ENCODE results near the gene GALC.

DNA sequence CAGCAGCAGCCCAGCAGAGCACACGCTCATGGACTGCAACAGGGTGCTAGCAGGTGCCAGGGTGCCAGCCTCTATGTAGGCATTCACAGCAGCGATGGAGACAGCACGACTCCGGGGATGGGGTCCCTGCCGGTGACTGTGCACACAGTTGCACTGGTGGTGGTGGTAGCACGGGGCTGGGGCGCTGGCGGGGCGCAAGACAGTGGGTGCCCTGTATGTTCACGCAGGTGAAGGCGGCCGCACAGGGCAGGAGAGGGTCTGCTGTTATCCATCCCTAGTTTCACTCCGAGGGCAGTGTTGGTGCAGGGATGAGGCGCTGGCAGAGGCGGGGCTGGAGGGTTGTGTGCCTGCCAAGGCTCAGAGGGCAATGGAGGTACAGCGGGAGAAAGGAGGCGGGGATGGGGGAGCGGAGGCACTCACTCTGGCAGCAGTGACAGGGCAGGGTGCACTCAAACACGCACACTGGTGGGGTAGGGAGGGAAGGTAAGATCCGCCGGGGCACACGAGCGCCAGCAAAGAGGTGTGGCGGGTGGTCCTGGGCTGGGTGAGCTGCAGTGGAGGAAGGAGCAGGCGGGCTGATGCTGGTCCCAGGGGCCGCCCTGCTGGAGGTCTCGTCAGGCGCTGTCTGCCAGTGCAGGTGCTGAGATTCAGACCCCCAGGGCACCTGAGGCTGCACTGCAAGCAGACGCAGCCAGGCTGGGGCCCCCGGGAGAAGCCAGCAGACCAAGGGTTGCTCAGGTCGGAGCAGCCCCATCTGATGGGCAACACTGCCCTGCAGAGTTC, 76.7 kb downstream of the GALC start:
- TF ChIP-seq POLR2AphosphoS5 (IDR thresholded peaks at IDR 0.05; ENCODE audit: low read depth, low read length) (no peak), TAF1 (IDR thresholded peaks at IDR 0.05; ENCODE audit: borderline replicate concordance, insufficient read depth, low read length) (no peak), FOXP2 (optimal IDR thresholded peaks at IDR 0.05; ENCODE audit: borderline replicate concordance, extremely low read depth, extremely low read length, insufficient read depth) (no peak), REST (IDR thresholded peaks at IDR 0.05; ENCODE audit: insufficient read depth in 1 of 2, low read depth in 2 of 2, low read length in 2 of 2) (no peak)
